Measurements from ENCODE around the gene ABCA7. TPM values are rescaled to one million over a fixed set of nuclear protein-coding genes. Genes with fewer than 3 reads are reported as not detected.

Gene ABCA7
- total and polyA plus RNA-seq, 7 experiments from 2014 or later = 6.6 to 323 (median 126) TPM

- H3K36me3 Mint-ChIP-seq = peaks cover 10 to 31% (median 20%) of the 10 kb centered on the region in 5 donors
- H3K27ac ChIP-seq (ENCODE audit: low read depth, low read length) = peak overlapping the region; percentile 99
- ATAC-seq = peak; percentile 39
- peak; percentile 62 to 87 (median 82) for DNase-seq
- H3K27ac Mint-ChIP-seq = peak overlapping the region; percentile 90 to 99 (median 97)
- H3K9me3 Mint-ChIP-seq = peaks cover 0 to 2% (median 0%) of the 10 kb centered on the region in 11 donors
- intact Hi-C loops (cut with micrococcal nuclease) = loop anchor here (1.0 to 5.0 kb wide), 9 partner anchors 9 to 206 kb away; partner anchors contain the start of genes CNN2 (in 1 of the 2), GPX4 (in 1 of the 2), MIDN (in 1 of the 2) and RNU6-2 (in 1 of the 2)
- CTCF ChIA-PET = interaction anchor here (0.8 to 5.7 kb wide), 6 partner anchors 10 to 84 kb away, joined by 3 to 68 read pairs (median 5); partner anchors contain the start of gene WDR18
- H3K4me3 ChIP-seq (ENCODE audit: low read length) = peak overlapping the region; percentile 98
- no peaks in the 10 kb centered on the region for H3K9me3 ChIP-seq (ENCODE audit: control insufficient read depth in 2 of 3, low read length in 3 of 3)
- POLR2A ChIA-PET = interaction anchor here (0.7 to 37.6 kb wide), 21 partner anchors 11 to 201 kb away, joined by 3 to 2022 read pairs (median 6); partner anchors contain the start of genes ABCA7, CIRBP, CNN2 and GPX4
- H3K27me3 Mint-ChIP-seq = no peaks in the 10 kb centered on the region
- H3K4me1 Mint-ChIP-seq = peaks cover 38 to 63% (median 48%) of the 10 kb centered on the region in 7 donors
- peaks cover 9 to 45% (median 22%) of the 10 kb centered on the region in 3 experiments for H3K36me3 ChIP-seq (ENCODE audit: control insufficient read depth in 2 of 3, insufficient read depth in 3 of 3, low read length in 3 of 3)
- H3K4me1 ChIP-seq (ENCODE audit: control insufficient read depth in 2 of 2, insufficient read depth in 2 of 2, low read length in 2 of 2) = peaks cover 58 to 62% of the 10 kb centered on the region in 2 donors
- no peaks in the 10 kb centered on the region for H3K27me3 ChIP-seq (ENCODE audit: control insufficient read depth in 2 of 2, insufficient read depth in 2 of 2, low read length in 2 of 2)
- H3K4me3 Mint-ChIP-seq = peak overlapping the region; percentile 90 to 99 (median 96)
Observed at GRCh38 chr19:1068009-1069001, 28.4 kb downstream of the ABCA7 start.

GRCh38 chr19:1069009-1069779 is 29.3 kb downstream of the ABCA7 start:
- H3K27ac ChIP-seq (ENCODE audit: low read depth, low read length) = peak overlapping the region; percentile 99
- Mint-ChIP-seq H3K9me3 (peaks cover 0 to 2% (median 0%) of the 10 kb centered on the region in 11 donors), H3K36me3 (peaks cover 10 to 34% (median 20%) of the 10 kb centered on the region in 5 donors), H3K27ac (peak overlapping the region; percentile 90 to 99 (median 97)), H3K27me3 (no peaks in the 10 kb centered on the region), H3K4me3 (peak overlapping the region; percentile 90 to 99 (median 96)), H3K4me1 (peaks cover 39 to 67% (median 49%) of the 10 kb centered on the region in 7 donors)
- ChIA-PET CTCF (interaction anchor here (0.5 to 5.7 kb wide), 5 partner anchors 9 to 139 kb away, joined by 3 to 68 read pairs (median 5); no protein-coding TSS in a partner anchor), POLR2A (interaction anchor here (1.1 to 37.6 kb wide), 10 partner anchors 19 to 200 kb away, joined by 3 to 2022 read pairs (median 26); partner anchors contain the start of genes ABCA7, CIRBP, CNN2 and GPX4)
- peaks cover 9 to 54% (median 31%) of the 10 kb centered on the region in 3 experiments for H3K36me3 ChIP-seq (ENCODE audit: control insufficient read depth in 2 of 3, insufficient read depth in 3 of 3, low read length in 3 of 3)
- H3K4me1 ChIP-seq (ENCODE audit: control insufficient read depth in 2 of 2, insufficient read depth in 2 of 2, low read length in 2 of 2) = peaks cover 65 to 66% of the 10 kb centered on the region in 2 donors
- H3K4me3 ChIP-seq (ENCODE audit: low read length) = peak overlapping the region; percentile 98
- H3K27me3 ChIP-seq (ENCODE audit: control insufficient read depth in 2 of 2, insufficient read depth in 2 of 2, low read length in 2 of 2) = no peaks in the 10 kb centered on the region
- DNase-seq (peak in 7 of 9 donors; percentile 73 to 84 (median 78)), ATAC-seq (peak; percentile 55)
- intact Hi-C loops (cut with micrococcal nuclease) = loop anchor here (1.0 to 5.0 kb wide), 7 partner anchors 8 to 207 kb away; partner anchors contain the start of genes CNN2 (in 1 of the 2), GPX4 (in 1 of the 2) and MIDN (in 1 of the 2)
- no peaks in the 10 kb centered on the region for H3K9me3 ChIP-seq (ENCODE audit: control insufficient read depth in 2 of 3, low read length in 3 of 3)

- ATAC-seq (no peak), DNase-seq (peak in 2 of 9 donors; percentile 1 to 23)
- POLR2A ChIA-PET = interaction anchor here (0.7 to 37.6 kb wide), 5 partner anchors 20 to 198 kb away, joined by 3 to 2022 read pairs (median 5); partner anchors contain the start of genes CIRBP, CNN2, GPX4 and POLR2E
- peaks cover 15 to 57% (median 38%) of the 10 kb centered on the region in 3 experiments for H3K36me3 ChIP-seq (ENCODE audit: control insufficient read depth in 2 of 3, insufficient read depth in 3 of 3, low read length in 3 of 3)
- H3K4me3 Mint-ChIP-seq = peak overlapping the region in 8 of 10 donors; percentile 36 to 99 (median 92)
- H3K27me3 ChIP-seq (ENCODE audit: control insufficient read depth in 2 of 2, insufficient read depth in 2 of 2, low read length in 2 of 2) = no peaks in the 10 kb centered on the region
- intact Hi-C loops (cut with micrococcal nuclease) = no loop called here
- H3K27me3 Mint-ChIP-seq = no peaks in the 10 kb centered on the region
- peaks cover 10 to 39% (median 23%) of the 10 kb centered on the region in 5 donors for H3K36me3 Mint-ChIP-seq
- H3K9me3 ChIP-seq (ENCODE audit: control insufficient read depth in 2 of 3, low read length in 3 of 3) = no peaks in the 10 kb centered on the region
- peaks cover 63% of the 10 kb centered on the region in 2 donors for H3K4me1 ChIP-seq (ENCODE audit: control insufficient read depth in 2 of 2, insufficient read depth in 2 of 2, low read length in 2 of 2)
- no peak overlapping the region for H3K4me3 ChIP-seq (ENCODE audit: low read length)
- peaks cover 0 to 5% (median 0%) of the 10 kb centered on the region in 11 donors for H3K9me3 Mint-ChIP-seq
- CTCF ChIA-PET = interaction anchor here (1.1 to 1.3 kb wide), 2 partner anchors 11 to 32 kb away, joined by 3 read pairs; partner anchors contain the start of gene GPX4
- peak overlapping the region; percentile 99 for H3K27ac ChIP-seq (ENCODE audit: low read depth, low read length)
- peaks cover 31 to 59% (median 43%) of the 10 kb centered on the region in 7 donors for H3K4me1 Mint-ChIP-seq
- H3K27ac Mint-ChIP-seq = peak overlapping the region in 6 of 9 donors; percentile 25 to 98 (median 94)
Observed at GRCh38 chr19:1070576-1070930, 30.6 kb downstream of the ABCA7 start.

DNA sequence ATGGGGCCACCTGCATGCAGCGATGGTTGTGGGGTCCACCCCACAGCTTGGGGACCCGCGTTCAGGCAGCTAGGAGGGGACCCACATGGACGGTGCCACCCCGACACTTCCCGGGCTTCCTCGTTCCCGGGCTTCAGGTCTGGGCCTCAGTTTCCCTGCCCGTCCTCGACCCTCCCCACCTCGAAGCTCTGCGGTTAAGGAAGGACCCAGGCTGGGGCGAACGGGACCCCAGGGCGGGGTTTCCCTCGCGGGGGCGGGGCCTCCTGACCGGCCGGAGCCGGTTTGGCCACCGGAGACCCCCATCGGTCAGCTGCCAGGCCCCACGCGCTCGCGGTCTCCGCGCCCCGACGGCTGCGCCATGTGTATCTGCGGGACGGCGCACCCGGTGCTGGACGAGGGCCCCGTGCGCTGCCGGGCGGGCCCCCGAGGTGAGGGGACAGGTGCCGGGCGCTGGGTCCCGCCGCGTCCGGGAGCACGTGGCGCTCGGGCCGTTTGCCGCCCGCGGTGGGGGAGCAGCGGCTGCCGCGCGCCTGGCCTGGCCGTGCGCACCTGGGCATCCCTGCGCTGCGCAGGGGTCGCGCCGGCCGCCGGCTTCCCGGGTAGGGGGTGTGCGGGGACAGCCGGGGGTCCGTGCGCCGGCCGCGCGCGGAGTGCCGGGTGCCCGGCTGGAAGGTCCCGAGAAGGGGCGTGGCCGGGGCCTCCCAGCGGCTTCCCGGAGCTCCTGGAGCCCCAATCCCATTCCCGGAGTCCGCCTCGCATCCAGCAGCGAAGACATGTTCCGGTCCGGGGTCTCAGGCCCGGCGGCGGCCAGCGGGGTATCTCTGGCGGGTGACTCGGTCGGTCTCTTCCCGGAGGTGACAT is 31.3 kb downstream of the ABCA7 start:
- intact Hi-C loops (cut with micrococcal nuclease) = no loop called here
- Histone ChIP-seq H3K4me3 (ENCODE audit: low read length) (peak overlapping the region; percentile 30), H3K27ac (ENCODE audit: low read depth, low read length) (peak overlapping the region; percentile 99), H3K9me3 (ENCODE audit: control insufficient read depth in 2 of 3, low read length in 3 of 3) (no peaks in the 10 kb centered on the region), H3K4me1 (ENCODE audit: control insufficient read depth in 2 of 2, insufficient read depth in 2 of 2, low read length in 2 of 2) (peaks cover 63% of the 10 kb centered on the region in 2 donors), H3K27me3 (ENCODE audit: control insufficient read depth in 2 of 2, insufficient read depth in 2 of 2, low read length in 2 of 2) (no peaks in the 10 kb centered on the region), H3K36me3 (ENCODE audit: control insufficient read depth in 2 of 3, insufficient read depth in 3 of 3, low read length in 3 of 3) (peaks cover 20 to 64% (median 44%) of the 10 kb centered on the region in 3 experiments)
- no peak for ATAC-seq
- Mint-ChIP-seq H3K27me3 (no peaks in the 10 kb centered on the region), H3K4me1 (peaks cover 36 to 59% (median 43%) of the 10 kb centered on the region in 7 donors), H3K36me3 (peaks cover 10 to 45% (median 27%) of the 10 kb centered on the region in 5 donors), H3K4me3 (peak overlapping the region; percentile 84 to 99 (median 90)), H3K27ac (peak overlapping the region; percentile 88 to 100 (median 97)), H3K9me3 (peaks cover 0 to 5% (median 0%) of the 10 kb centered on the region in 11 donors)
- ChIA-PET CTCF (interaction anchor here (1.1 to 1.3 kb wide), 2 partner anchors 11 to 32 kb away, joined by 3 read pairs; partner anchors contain the start of gene GPX4), POLR2A (interaction anchor here (0.7 to 38.6 kb wide), 9 partner anchors 2 to 1356 kb away, joined by 3 to 2022 read pairs (median 3); partner anchors contain the start of genes ABCA7, ARHGAP45, CNN2 and GPX4)
- peak in 1 of 9 donors; percentile 9 for DNase-seq

DNA sequence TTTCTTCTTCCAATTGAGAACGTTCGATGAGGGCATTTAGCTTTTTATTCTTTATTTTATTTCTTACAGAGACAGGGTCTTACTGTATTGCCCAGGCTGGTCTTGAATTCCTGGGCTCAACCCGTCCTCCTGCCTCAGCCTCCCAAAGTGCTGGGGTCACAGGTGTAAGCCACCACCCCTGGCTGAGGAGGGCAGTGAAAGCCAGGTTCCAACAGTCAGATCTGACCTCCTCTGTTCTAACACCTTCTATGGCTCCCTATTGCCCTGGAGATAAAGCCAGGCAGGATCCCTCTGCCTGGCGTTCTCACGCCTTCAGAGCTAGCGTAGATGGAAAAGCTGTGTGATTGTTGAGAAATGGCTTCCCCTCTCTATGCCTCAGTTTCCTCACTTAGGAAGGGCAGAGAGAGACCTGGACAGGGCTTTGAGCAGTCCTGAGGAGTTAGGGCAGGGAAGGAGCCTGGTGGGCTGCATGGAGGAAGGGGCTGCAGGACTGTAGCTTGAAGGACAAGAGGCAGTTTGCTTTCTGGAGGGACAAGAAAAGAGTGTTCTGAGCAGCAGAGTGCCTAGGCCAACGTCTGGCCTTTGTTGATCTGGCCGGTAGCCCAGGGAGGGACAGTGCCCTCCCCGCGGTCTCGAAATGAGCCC is 32.6 kb downstream of the ABCA7 start:
- Mint-ChIP-seq H3K27ac (peak overlapping the region; percentile 88 to 100 (median 95)), H3K4me1 (peaks cover 36 to 61% (median 51%) of the 10 kb centered on the region in 7 donors), H3K36me3 (peaks cover 10 to 52% (median 33%) of the 10 kb centered on the region in 5 donors), H3K9me3 (peaks cover 0 to 5% (median 0%) of the 10 kb centered on the region in 11 donors), H3K27me3 (no peaks in the 10 kb centered on the region), H3K4me3 (peak overlapping the region; percentile 50 to 97 (median 86))
- peaks cover 20 to 65% (median 44%) of the 10 kb centered on the region in 3 experiments for H3K36me3 ChIP-seq (ENCODE audit: control insufficient read depth in 2 of 3, insufficient read depth in 3 of 3, low read length in 3 of 3)
- ChIA-PET CTCF (interaction anchor here (1.3 to 1.6 kb wide), 2 partner anchors 15 kb away, joined by 3 to 5 read pairs; no protein-coding TSS in a partner anchor), POLR2A (interaction anchor here (0.7 to 38.6 kb wide), 11 partner anchors 0 to 203 kb away, joined by 3 to 2022 read pairs (median 5); partner anchors contain the start of genes ABCA7, ARHGAP45, CIRBP and CNN2)
- H3K4me1 ChIP-seq (ENCODE audit: control insufficient read depth in 2 of 2, insufficient read depth in 2 of 2, low read length in 2 of 2) = peaks cover 64 to 67% of the 10 kb centered on the region in 2 donors
- ATAC-seq (no peak), DNase-seq (peak in 1 of 9 donors; percentile 13)
- H3K27ac ChIP-seq (ENCODE audit: low read depth, low read length) = peak overlapping the region; percentile 61
- no peak overlapping the region for H3K4me3 ChIP-seq (ENCODE audit: low read length)
- intact Hi-C loops (cut with micrococcal nuclease) = no loop called here
- no peaks in the 10 kb centered on the region for H3K27me3 ChIP-seq (ENCODE audit: control insufficient read depth in 2 of 2, insufficient read depth in 2 of 2, low read length in 2 of 2)
- no peaks in the 10 kb centered on the region for H3K9me3 ChIP-seq (ENCODE audit: control insufficient read depth in 2 of 3, low read length in 3 of 3)
